Stimulated activated CD4-positive, alpha-beta T cell treated with anti-CD3 and anti-CD28 coated beads, Interleukin-15, amount 100 ng/mL, for 48 hours (primary cell): ENCODE results near the gene HOXD4.

Experiments used
- DNase-seq, 2 donors: peaks; one replicate each; pipeline ENCODE4 v3.0.0-alpha.2; 2020; ENCODE audit warnings: low read depth in 2 of 2

HOXD4 gene

DNA sequence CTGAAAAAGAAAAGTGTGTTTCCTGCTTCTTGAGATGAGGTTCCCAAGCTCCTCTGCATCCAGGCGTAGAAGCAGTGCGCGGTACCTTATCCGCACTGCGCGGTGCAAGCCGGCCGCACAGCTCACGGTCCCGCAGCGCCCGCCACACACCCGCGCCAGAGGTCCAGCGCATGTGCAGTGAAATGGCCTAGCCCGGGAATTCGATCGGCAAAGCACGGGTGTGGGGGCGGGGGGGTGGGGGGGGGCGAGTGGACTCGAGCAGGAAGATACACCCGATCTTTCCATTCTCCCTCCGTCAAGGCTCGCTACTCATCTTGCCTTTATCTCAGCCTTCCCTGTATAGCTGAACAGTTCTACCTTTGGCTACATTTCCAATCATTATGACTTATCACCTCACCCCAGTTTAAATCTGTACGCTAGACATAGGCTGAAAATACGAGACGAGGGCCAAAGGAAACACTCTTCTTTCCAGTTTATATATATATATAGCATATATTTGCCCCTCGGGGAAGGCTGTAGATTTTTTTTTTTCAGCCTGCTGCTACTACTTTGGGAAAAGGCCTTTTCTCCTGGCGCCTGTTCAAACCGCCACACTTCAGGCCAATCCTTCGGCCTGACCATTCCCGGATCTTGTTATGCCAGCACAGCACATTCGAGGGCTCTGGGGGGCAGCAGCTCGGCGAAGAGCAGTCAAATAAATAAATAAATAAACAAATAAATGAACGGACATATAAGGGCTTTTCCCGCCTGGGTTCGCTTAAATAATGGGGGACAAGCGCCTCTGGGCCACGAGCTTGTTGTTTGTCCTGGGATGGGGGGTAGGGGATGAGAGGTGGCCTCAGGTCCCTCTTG is 11.5 kb upstream of the HOXD4 start:
- DNase-seq: no peak

DNA sequence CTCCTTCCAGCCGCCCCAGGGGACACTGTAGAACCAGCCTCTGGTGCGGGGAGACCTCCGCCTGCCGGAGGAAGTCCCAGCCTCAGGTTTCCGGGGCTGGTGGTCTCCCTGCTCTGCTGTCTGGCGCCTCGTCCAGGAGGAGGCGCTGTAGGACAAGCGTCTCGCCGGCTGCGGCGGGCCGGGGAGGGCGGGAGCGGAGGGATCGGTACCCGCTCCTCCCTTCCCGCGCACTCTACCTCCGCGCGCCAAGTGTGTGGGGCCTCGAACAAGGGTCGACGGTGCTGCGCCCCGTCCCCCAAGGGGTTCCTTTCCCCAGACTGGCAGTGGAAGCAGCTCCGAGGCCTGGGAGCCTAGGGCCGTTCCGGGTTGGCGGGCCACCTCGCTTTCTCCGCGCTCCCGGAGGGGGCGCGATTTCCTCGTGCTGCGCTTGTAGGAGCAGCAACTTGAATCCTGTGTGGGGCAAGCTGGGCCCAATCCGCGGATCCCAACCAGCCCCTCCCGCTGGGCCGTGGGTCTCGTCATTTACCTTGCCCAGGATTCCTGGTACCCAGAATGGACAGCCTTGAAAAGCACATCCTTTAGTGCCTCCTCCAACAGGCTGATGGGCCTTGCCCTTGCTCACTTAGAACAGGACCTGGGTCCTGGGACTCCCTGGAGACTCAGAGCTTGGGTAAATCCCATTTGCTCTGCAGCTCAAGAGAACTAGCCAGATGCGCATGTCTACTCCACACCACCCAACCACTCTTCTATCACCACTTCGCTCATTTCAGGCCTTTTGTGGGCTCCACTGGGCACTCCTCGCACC is 10.6 kb upstream of the HOXD4 start:
- DNase-seq: peak; percentile 52 to 65

DNA sequence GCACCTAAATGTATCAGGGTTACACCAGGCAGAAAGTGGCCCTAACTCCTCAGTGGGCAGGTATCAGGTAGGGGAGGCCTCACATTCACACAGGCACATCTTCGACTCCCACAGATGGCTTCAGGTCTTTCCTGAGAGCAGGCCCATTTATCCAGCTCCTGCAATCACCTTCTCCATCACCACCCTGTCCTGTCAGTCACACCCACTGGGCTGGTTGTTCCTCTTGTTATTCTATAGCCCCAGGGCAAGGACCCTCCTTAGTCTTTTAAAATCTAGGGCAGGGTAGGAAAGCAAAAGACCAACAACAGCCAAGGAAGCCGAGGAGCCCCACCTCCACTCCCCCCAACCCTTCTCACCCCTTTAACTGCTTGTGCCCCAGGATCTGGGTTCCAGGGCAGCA is 9.1 kb upstream of the HOXD4 start:
- no peak for DNase-seq

DNA sequence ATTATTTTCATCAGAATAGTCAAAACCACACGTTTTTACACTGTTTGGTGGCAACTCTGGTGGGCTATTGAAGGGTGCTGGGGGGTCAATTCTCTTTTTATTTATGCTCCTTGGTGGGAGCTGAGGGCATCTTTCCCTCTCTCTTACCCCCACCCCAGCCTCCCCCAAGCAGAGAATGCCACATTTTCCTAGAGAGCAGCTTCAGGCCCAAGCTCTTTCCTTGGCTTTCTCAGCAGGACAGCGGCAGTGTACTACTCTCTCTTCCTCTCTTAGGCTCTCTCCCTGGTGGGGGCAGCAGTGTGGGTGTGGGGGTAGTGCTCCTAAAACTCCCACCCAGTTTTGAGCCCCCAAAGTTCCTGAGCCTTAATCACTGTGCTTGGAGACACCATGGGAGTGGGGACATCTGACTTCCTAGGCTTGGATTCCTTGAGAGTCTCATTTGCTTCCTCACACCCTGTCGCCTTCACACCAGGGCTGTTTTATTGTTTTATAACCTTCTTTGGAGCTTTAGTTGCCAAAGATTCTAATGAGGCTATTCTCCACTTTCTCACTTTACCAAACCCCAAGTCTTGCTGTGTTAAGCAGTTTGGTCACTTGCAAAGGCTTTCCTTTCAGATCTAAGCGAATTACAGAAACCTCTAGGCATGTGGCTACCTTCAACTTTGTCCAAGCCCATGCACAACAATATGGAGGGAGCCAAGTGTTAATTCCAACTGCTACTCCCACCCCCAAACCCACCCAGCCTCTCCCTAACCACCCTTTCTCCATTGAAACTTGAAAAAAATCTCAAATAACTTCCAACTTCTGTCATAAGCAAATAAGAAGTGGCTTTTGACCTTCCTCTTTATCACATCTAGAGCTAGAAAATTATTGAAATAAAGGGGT is 6.0 kb upstream of the HOXD4 start:
- no peak for DNase-seq

DNA sequence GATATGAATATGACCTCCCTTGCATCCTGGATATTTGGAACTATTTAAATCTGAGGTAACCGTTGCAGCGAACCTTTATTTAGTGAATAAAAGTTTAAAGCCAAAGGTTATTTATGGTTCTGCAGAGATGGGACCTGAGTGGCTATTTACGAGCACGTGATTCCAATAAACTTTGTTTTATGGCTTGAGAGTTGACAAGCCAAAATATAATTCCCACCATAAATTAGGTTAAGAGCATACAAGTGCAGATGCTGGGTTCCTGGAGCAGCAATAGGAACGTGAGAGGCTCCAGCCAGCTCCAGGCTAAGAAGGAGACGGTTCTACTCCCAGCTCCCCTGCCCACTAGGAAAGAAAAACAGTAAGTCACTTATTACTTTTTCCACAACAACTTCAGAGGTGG is 5.2 kb upstream of the HOXD4 start:
- DNase-seq: no peak

DNA sequence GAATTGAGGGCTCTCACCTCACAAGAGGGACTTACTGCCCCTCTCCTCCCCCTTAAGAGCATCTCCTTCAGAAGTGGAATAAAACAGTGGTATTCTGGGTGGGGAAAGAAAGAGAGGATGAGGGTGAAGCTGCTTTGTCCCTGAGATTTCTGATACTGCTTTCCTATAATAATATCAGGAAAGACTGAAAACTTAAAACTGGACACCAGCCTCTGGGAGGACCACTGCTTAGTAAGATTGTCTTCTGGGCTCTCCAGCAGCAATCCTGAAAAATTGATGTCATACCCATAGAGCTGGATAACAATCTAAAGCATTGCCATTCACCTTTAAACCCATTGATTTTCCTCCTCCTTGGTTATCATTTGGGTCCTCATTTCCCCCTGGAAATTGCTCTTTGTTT is 4.7 kb upstream of the HOXD4 start:
- no peak for DNase-seq

DNA sequence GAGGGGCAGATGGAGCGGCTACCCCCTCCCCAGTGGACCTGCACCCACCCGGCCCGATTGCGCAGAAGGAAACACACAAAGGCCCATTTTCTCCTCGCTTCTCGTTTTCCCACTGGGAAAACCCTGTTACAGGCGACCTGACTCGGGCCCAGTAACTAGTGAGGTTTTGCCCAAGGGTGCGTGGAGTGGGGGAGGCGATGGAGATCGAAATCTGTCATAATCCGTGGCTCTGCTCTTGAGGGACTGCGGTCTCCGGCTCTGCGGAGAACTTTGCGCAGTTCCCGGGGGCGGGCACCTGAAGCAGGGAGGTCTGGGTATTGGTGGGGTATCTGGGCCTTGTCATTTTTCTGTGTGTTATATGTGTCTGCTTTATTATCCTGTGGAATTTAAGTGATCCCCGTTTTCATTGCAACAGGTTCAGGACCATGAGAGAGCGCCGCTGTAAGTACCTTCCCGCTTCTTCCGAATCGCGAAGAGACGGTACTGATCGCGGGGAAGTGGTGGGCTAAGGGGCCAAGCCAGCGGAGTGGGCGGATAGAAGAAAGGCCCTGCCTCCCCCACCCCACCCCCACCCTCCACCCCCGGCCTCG is 4.0 kb upstream of the HOXD4 start:
- no peak for DNase-seq

DNA sequence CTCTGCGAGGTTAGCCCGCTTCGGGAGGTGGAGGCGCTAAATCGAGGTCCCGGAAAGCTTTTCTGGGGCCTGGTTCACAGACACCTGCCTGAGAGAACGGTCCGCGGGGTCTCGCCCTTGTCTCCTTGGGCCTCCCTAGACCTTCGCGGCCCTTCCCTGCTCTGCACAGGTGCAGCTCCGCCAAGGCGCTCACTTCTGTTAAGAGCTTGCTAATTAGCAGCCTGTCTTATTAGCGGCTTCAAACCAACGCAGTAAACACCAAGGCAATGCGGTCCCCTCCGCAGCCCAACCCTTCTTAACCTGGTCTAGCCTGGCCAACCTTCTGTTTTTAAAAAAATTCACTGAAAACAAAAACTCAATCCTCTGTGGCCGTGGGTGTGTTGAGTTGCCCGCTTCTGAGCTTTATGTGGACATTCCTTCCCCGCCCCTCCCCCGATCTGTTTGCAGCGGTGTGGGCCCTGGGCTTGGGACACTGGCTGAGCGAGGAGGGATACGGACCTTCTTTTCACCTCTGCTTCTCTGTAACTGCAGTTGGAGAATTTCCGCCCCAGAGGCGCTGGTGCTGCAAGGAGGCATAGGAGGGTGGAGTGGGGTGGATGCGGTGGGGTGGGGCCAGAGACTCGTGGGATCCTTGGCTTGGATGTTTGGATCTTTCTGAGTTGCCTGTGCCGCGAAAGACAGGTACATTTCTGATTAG is 3.4 kb upstream of the HOXD4 start:
- no peak for DNase-seq

DNA sequence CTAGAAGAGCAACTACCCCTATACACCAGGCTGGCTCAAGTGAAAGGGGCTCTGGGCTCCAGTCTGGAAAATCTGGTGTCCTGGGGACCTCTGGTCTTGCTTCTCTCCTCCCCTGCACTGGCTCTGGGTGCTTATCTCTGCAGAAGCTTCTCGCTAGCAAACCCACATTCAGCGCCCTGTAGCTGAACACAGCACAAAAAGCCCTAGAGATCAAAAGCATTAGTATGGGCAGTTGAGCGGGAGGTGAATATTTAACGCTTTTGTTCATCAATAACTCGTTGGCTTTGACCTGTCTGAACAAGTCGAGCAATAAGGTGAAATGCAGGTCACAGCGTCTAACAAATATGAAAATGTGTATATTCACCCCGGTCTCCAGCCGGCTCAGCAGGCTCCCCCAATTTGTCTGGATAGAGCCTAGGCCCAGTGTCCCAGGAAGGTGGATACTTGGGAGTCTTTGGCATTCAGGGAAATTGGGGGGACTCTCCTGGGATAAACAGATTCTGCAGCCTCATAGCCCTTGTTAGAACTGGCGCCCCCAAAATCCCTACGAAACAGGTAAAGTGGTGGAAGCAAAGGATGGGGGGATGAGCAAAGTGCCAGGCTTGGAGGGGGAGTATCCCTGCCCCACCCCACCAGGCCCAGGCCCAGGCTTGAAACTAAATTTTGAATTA is 2.5 kb upstream of the HOXD4 start:
- no peak for DNase-seq

DNA sequence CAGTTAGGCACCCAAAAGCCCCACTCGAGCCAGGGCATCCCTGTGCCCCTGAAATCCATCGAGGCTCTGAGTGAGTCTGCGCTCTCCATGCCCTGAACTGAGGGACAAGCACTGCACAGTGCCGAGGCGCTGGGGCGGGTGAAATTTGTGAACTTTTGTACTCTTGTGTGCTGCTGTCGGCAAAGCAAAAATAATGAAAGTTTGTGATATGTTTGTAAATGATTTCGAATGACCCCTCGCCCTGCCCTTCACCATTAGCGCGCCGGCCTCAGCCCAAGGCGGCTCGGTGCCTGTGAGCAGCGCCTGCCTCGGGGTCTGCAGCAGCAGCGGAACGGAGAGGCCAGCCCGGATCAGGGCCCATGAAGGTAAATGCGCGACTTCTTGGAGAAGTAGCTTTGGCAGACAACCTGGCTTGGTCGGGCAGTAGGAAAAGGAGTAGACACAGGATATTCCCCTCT is 1.8 kb upstream of the HOXD4 start:
- DNase-seq: no peak

DNA sequence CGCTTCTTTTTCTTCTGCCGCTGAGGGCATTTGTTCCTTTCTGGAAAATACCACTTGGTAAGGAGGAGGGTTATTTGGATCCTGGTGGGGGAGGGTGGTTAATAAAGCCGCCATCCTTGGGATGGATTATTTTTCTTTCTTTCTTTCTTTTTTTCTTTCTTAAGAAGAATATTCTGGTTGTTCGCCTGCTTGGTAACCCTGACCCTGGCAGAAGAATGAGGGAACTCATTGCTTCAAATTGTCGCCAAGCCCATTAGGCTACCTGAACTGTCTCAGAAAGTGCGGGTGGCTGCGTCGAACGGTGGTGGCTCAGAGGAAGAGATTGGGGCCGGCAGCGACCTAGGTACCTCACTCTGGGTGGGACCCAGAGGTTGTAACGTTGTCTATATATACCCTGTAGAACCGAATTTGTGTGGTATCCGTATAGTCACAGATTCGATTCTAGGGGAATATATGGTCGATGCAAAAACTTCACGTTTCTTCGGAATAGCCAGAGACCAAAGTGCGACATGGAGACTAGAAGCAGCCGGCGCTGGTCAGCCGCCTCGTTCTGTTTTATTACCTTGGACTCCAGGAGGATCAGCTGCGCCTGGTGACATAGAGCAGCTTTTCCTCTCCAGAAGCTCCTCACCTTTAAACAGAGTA is 1.3 kb upstream of the HOXD4 start:
- DNase-seq: no peak

DNA sequence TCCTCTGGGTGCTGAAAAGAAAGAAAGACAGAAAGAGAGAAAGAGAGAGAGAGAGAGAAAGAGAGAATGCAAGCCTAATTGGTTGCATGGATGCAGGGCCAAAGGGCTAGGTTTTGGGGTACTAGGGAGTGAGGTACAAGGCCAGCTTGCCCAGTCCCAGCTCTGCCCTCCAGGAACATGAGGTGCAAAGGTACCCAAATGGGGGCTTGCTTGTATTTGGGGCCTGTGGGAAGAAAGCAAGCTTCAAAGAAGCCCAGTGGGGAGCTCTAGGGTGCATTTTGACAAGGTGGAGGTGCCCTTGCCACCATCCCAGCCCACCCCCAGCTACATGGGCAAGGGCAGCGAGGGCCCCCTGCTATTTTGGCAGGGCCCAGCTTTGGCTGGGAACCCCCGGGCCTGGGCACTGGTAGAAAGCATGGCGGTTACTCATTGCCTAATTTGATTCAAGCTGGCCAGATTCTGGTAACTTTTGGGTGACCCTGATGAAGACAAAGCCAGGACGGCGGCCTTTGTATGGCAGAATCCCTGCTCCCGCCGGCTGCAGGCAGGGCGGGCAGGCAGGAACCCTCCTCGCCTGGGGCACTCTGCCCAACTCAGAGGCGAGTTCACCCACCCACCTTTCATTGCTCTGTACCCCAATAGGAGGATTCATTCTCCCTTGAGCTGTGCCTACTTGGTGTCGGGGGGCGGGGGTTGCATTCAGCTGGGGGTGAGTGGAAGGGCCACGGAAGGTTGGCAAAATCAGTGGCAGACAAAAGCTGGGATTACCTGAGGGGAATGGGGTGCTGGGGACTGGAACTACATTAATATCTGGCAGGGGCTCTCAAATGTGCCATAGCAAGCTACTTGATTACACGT is 537 bp upstream of the HOXD4 start:
- no peak for DNase-seq

DNA sequence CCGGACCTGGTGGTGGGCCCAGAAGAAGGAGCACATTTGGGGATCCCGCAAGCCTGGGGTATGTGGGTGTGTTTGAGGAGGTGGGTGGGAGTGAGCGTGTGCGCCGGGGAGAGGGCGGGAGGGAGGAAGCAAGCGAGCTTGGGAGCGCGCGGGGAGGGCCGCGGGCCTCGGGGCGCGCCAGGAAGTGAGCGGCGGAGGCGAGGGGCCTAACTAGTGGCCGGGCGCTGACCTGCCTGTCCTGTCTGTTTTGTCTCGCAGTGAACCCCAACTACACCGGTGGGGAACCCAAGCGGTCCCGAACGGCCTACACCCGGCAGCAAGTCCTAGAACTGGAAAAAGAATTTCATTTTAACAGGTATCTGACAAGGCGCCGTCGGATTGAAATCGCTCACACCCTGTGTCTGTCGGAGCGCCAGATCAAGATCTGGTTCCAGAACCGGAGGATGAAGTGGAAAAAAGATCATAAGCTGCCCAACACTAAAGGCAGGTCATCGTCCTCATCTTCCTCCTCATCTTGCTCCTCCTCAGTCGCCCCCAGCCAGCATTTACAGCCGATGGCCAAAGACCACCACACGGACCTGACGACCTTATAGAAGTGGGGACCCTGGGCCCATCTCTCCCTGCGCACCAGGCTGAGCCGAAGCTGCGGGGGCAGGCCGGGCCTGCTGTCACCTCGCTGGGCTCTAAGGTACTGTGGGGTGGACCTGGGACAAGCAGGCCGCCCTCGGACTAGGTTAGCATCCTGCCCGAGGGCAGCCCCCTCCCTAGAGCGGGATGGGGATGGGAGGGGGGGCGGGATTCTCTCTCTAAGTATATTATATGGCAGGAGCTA is 1.2 kb downstream of the HOXD4 start:
- no peak for DNase-seq

DNA sequence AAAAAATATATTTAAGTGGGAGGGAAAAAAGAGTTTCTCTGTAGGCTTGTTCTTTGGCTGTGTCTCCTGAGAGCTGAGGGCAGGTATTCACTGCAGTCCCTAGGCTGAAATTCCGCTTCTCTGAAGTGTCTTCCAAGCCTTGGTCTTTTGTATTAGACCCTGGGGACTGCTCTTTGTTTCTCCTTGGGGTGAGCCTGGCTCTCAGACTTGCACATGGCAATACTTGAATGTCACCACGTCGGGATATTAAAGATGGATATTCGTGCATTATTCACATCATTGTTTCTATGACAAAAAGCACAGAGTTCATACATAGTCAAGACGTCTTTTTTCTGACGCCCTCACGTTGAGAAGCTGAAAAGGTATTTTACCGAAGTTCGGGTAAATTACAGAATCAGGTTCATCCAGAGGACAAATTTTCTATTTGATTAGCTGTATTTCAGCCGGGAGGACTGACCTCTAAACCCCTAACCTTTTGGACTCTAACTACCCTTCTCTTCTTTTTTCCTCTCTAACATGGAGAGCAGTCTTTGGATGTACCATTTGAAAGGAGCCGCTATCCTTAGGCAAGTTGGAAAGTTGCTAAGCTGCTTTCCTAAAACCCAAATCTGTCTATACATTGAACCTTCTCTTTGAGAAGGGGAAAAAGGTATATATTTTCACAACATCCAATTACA is 3.4 kb downstream of the HOXD4 start:
- no peak for DNase-seq

DNA sequence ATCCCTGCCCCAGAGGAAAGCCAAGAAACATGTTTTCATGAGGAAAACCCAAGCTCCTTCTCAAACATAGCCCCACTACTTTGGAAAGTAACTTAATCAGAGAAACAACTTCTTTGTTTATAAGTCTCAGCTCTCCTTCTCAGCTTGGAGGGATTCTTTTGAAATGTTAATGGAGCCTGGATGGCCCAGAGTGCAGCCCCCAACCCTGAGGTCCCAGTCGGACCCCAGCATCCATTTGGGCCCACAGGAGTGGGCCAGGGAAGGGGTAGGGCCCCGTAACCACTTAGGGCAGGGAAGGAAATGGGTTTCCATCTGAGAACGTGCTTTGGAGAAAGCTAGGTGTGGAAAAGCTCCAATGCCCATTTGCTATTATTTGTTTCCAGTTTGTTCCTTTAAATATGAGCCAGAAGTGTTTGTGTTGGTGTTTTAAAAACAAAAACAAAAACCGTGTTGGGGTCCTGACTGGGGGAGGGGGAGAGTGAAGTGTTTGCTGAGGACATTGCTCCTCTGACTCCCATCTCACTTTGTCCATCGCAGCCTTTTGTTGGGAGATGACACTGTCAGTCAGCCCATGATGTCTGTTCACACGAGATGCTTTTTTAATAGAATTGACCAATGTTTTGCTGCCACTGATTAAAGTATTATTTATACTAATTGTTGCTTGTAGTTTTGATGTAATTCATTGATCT is 4.2 kb downstream of the HOXD4 start:
- no peak for DNase-seq

DNA sequence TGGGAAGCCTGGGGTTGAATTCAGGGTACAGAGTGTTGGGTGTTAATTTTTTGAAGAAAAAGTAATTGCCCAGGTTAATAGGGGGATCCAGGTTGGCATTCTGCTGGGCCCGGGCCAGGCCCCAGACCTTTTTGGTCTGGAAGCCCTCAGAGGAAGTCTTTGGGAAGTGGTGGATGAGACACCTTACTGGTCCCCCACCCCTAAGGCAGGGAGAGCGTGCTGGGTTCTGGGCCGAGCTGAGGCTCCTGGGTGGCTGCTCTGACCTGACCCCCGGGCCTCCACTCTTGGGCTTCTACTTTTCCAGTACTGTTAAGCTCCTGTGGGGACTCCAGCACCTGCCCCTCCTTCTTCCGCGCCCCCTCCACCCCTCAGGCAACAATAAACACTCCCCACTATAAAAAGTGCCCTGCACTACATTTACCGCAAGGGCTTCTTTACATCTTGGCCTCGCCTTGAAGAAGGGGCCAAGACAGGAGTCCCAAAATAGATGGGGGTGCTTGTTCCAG is 5.0 kb downstream of the HOXD4 start:
- DNase-seq: no peak
